ENCODE measurements around the gene BMI1. TPM values are rescaled to one million over a fixed set of nuclear protein-coding genes. Genes with fewer than 3 reads are reported as not detected.
A peak's percentile ranks its signal among the peaks of the same experiment; 100 is the strongest.
"Not testable (repeated sequence)": the region's sequence is repeated elsewhere in the genome, so short reads cannot be mapped to it uniquely, and the experiment has no call there.

The BMI1 gene
- total RNA-seq, 2 experiments from 2014 or later = 26.2 to 26.4 TPM

DNA sequence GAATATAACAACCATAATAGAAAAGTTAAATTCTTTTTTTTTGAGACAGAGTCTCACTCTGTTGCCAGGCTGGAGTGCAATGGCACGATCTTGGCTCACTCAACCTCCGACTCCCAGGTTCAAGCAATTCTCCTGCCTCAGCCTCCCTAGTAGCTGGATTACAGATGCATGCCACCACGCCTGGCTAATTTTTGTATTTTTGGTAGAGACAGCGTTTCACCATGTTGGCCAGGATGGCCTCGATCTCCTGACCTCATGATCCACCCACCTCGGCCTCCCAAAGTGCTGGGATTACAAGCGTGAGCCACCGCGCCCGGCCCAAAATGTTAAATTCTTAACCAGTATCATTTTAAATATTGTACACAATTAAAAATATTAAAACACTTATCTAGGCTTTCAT, 10.9 kb upstream of the BMI1 start:
- H3K36me3 Mint-ChIP-seq (ENCODE audit: low read depth); H3K9me3 Mint-ChIP-seq (ENCODE audit: insufficient read depth); H3K27ac Mint-ChIP-seq; H3K4me1 Mint-ChIP-seq (ENCODE audit: low read depth); H3K4me3 Mint-ChIP-seq; DNase-seq; ATAC-seq: not testable (repeated sequence)
- POLR2A ChIA-PET = interaction anchor here (0.7 kb wide), 2 partner anchors 33 to 81 kb away, joined by 3 read pairs; no protein-coding TSS in a partner anchor
- CTCF ChIA-PET = interaction anchor here (1.8 kb wide), 1 partner anchor 10 kb away, joined by 5 read pairs; no protein-coding TSS in a partner anchor
- H3K27me3 Mint-ChIP-seq (ENCODE audit: low read depth) = peaks cover 16% of the 10 kb centered on the region

DNA sequence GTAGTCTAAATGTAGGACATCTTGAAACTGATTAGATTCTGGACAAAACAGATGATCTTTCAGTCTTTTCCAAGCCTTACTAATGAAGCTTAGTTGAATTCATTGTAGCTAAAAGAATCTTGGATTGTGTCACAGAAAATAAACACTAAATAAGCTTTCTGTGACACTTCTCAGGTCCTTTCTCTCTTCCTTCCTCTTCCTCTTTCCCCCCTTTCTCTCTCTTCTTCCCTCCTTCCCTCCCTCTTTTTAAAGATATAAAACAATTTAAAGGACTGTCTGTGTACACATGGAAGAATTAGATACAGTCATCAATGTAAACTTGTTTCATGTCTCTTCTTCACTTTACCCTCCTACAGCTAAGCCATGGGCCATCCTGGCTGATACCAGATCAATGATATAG, 10.0 kb upstream of the BMI1 start:
- ATAC-seq (no peak), DNase-seq (no peak)
- Mint-ChIP-seq H3K27me3 (ENCODE audit: low read depth) (peaks cover 14% of the 10 kb centered on the region), H3K27ac (no peak overlapping the region), H3K4me1 (ENCODE audit: low read depth) (peaks cover 12% of the 10 kb centered on the region), H3K36me3 (ENCODE audit: low read depth) (no peaks in the 10 kb centered on the region), H3K4me3 (no peak overlapping the region), H3K9me3 (ENCODE audit: insufficient read depth) (no peaks in the 10 kb centered on the region)
- ChIA-PET CTCF (interaction anchor here (1.8 kb wide), 1 partner anchor 9 kb away, joined by 5 read pairs; no protein-coding TSS in a partner anchor), POLR2A (no interaction called here)

DNA sequence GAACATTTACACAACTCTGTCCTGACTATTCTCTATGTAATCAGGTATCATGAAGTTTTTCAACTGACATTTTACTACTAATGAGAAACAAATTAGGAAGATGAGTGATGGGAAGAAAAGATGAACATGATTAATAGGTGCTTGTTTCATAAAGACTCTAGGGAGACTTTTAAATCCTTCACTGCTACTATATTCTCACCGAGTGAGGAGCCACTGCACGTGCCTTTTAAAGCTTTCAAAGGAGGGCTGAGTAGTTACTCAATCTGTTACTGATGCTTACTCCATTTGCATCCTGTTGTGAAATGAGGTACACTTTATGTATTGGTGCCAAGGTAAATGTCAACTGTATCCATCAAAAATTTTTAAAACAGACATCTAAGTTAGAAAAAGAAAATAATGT, 6.0 kb upstream of the BMI1 start:
- no peak for ATAC-seq
- POLR2A ChIA-PET = interaction anchor here (2.0 to 2.5 kb wide), 4 partner anchors 10 to 311 kb away, joined by 8 to 20 read pairs (median 14); partner anchors contain the start of gene DNAJC1
- no peak overlapping the region for H3K27ac Mint-ChIP-seq

DNA sequence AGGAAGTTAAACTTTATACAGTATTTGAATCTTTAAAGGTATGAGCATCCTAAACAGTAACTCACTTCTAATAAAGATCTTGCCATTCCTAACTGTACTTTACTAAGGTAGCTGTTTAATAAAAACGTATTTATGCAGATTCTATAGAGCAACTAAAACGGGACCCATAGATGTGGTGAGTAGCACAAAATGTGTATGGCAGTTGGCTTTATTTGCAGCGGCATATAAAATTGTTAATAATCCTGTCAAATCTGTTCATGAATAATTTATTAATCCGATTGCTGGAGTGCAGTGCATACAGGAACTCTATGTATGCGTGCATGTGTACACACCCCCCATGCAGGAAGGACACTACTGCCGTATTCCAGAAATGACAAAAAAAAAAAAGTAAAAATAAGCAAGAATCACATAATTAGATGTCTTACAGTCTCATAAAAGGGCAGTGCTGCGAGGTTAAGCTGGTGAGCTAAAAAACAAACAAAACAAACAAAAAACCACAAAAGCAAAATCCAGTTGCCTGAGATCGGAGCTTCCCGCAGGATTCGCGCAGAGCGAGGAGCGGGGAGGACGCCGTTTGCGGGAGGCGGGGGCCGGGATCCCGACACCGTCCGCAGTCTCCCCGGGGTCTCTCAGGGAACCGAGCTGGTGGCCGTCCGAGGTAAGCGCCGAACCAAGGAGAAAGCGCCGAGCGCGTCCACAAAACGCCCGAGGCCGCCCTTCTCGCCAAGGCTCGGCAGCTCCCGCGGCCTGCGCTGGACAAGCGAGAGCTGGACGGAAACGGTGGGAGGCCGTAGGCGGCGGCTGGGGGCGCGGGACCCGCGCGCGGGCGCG, 5.2 kb upstream of the BMI1 start:
- ChIA-PET POLR2A (interaction anchor here (0.6 to 2.5 kb wide), 13 partner anchors 8 to 951 kb away, joined by 3 to 20 read pairs (median 4); partner anchors contain the start of gene DNAJC1), CTCF (interaction anchor here (0.8 to 2.4 kb wide), 14 partner anchors 9 to 322 kb away, joined by 3 to 9 read pairs (median 3); partner anchors contain the start of gene DNAJC1)

More for the DNA sequence above, 6.0 kb upstream of the BMI1 start:
- no peak for DNase-seq
- CTCF ChIA-PET = interaction anchor here (1.0 to 2.4 kb wide), 4 partner anchors 17 to 84 kb away, joined by 3 to 8 read pairs (median 4); no protein-coding TSS in a partner anchor
- Mint-ChIP-seq H3K4me1 (ENCODE audit: low read depth) (peaks cover 33% of the 10 kb centered on the region), H3K9me3 (ENCODE audit: insufficient read depth) (no peaks in the 10 kb centered on the region), H3K36me3 (ENCODE audit: low read depth) (peaks cover 10% of the 10 kb centered on the region), H3K4me3 (peak overlapping the region; percentile 83), H3K27me3 (ENCODE audit: low read depth) (peaks cover 10% of the 10 kb centered on the region)

DNA sequence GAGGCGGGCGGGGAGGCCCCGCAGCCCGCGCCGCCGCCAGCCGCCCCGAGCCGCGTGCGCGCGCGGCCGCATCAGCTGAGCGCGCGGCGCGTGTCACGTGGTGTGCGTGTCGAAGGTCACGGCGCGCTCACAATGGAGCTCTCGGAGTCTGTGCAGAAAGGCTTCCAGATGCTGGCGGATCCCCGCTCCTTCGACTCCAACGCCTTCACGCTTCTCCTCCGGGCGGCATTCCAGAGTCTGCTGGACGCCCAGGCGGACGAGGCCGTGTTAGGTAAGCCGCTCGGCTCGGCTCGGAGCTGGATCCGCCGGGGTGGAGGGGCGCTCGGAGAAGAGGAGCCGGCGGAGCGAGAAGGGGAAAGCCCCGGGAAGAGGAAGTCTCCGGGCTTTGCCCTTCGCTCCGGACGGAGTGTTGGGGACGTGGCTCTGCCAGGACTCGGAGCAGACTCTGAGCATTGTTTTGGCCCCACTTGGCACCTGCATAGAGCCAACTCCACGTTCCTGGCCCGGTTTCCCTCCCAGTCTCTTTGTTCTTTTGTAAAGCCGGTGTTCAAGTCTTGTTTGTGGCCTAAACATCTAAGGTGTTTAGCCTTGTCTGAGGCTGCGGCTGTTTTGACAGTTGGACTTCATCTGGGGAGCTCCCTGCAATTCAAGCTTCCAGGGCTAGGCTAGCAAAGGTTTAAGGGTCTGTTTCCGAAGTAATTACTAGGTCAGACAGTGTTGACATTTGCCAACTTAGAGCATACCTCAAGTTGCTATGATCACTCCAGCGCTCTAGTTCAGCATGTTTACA, 4.4 kb upstream of the BMI1 start, which contains the start of gene COMMD3:
COMMD3 (plus strand) TSS at position 103 of the 790 bp plus-strand sequence; CDS start at position 133, 30 bp downstream.
- Mint-ChIP-seq H3K4me3 (peak within 1 kb of the TSS; percentile 88), H3K9me3 (ENCODE audit: insufficient read depth) (no peaks in the 10 kb centered on the region), H3K4me1 (ENCODE audit: low read depth) (peaks cover 36% of the 10 kb centered on the region), H3K36me3 (ENCODE audit: low read depth) (peaks cover 13% of the 10 kb centered on the region), H3K27me3 (ENCODE audit: low read depth) (peaks cover 14% of the 10 kb centered on the region), H3K27ac (peak within 1 kb of the TSS; percentile 87)
- DNase-seq (peak; percentile 84), ATAC-seq (peak; percentile 79)
- ChIA-PET CTCF (interaction anchor here (0.6 to 2.4 kb wide), 14 partner anchors 8 to 323 kb away, joined by 3 to 9 read pairs (median 3); partner anchors contain the start of gene DNAJC1), POLR2A (interaction anchor here (0.6 to 2.5 kb wide), 15 partner anchors 8 to 784 kb away, joined by 3 to 20 read pairs (median 4); partner anchors contain the start of gene DNAJC1)

More for the DNA sequence above, 5.2 kb upstream of the BMI1 start:
- DNase-seq (no peak), ATAC-seq (peak; percentile 35)
- H3K27ac Mint-ChIP-seq = peak overlapping the region; percentile 75
- H3K4me3 Mint-ChIP-seq = peak overlapping the region; percentile 83
- peaks cover 13% of the 10 kb centered on the region for H3K36me3 Mint-ChIP-seq (ENCODE audit: low read depth)
- H3K4me1 Mint-ChIP-seq (ENCODE audit: low read depth) = peaks cover 36% of the 10 kb centered on the region
- peaks cover 14% of the 10 kb centered on the region for H3K27me3 Mint-ChIP-seq (ENCODE audit: low read depth)
- H3K9me3 Mint-ChIP-seq (ENCODE audit: insufficient read depth) = no peaks in the 10 kb centered on the region

DNA sequence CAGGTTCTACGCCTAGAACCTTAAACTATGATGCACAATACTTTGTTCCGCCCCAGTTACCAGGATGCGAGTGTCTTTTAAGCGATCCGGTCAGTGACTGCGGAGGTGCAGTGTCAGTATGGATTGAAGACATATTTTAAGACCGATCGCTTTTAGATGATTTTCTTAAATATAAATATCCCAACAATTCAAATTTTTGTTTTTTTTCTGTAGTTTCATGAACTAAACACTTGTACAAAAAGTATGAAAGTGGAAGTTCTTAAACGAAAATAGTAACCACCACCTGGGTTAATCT, 3.9 kb upstream of the BMI1 start:
- H3K4me3 Mint-ChIP-seq = peak overlapping the region; percentile 88
- H3K27me3 Mint-ChIP-seq (ENCODE audit: low read depth) = peaks cover 16% of the 10 kb centered on the region
- peaks cover 15% of the 10 kb centered on the region for H3K36me3 Mint-ChIP-seq (ENCODE audit: low read depth)
- peaks cover 36% of the 10 kb centered on the region for H3K4me1 Mint-ChIP-seq (ENCODE audit: low read depth)
- H3K27ac Mint-ChIP-seq = peak overlapping the region; percentile 87
- no peaks in the 10 kb centered on the region for H3K9me3 Mint-ChIP-seq (ENCODE audit: insufficient read depth)
- DNase-seq (no peak), ATAC-seq (no peak)
- ChIA-PET POLR2A (interaction anchor here (0.7 to 2.5 kb wide), 10 partner anchors 8 to 784 kb away, joined by 3 to 20 read pairs (median 6); partner anchors contain the start of gene DNAJC1), CTCF (interaction anchor here (1.0 to 1.7 kb wide), 4 partner anchors 9 to 314 kb away, joined by 3 to 9 read pairs (median 4); partner anchors contain the start of gene DNAJC1)

DNA sequence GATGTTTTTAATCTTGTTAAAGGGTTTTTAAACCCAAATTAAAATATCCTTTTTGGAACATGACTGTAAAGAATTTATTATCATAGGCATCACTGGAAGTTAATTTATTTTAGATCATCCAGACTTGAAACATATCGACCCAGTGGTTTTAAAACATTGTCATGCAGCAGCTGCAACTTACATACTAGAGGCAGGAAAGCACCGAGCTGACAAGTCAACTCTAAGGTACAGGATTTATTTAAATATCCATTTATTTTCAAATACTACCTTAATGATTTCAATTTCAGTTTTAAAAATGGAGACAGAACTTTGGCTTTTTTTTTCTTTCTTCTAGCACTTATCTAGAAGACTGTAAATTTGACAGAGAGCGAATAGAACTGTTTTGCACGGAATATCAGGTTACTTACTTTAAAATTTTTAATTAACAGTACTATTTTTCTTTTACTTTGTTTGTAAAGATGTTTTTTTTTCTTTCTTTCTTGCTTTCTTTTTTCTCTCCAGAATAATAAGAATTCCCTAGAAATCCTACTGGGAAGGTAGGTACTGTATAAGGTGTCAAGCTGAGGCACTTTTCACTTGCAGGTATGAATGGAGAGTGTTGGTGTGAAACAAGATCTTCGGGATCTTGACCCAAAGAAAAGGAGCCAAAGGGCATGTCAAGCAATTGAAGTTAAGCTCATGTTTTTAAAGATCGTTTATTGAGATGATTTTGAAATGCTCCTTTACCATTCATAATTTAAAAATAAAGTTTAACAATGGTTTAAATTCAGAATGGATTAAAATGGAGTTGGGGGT, 2.9 kb upstream of the BMI1 start:
- CTCF ChIA-PET = interaction anchor here (0.7 kb wide), 2 partner anchors 27 to 84 kb away, joined by 3 read pairs; partner anchors contain the start of gene SPAG6
- Mint-ChIP-seq H3K4me3 (peak overlapping the region; percentile 25), H3K4me1 (ENCODE audit: low read depth) (peaks cover 44% of the 10 kb centered on the region)

DNA sequence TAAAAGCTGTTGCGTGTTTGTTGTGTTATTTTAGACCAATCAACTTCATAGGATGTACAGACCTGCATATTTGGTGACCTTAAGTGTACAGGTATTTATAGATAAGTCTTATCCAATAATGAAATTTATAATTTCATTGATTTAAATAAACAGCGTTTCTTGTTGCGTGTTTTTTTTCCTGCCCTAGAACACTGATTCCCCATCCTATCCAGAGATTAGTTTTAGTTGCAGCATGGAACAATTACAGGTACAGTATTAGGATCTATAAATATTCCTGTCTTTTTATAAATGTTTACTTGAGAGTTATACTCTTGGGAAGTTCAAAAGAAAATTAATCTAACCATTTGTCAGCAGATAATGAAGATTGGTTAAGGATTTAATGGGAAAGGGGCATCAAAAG, 2.1 kb upstream of the BMI1 start:
- no peak overlapping the region for H3K4me3 Mint-ChIP-seq
- H3K4me1 Mint-ChIP-seq (ENCODE audit: low read depth) = peaks cover 51% of the 10 kb centered on the region
- H3K36me3 Mint-ChIP-seq (ENCODE audit: low read depth) = peaks cover 24% of the 10 kb centered on the region
- H3K27ac Mint-ChIP-seq = no peak overlapping the region
- CTCF ChIA-PET = interaction anchor here (0.7 to 1.5 kb wide), 2 partner anchors 85 to 670 kb away, joined by 3 read pairs; no protein-coding TSS in a partner anchor
- H3K27me3 Mint-ChIP-seq (ENCODE audit: low read depth) = peaks cover 32% of the 10 kb centered on the region
- DNase-seq = no peak
- POLR2A ChIA-PET = interaction anchor here (1.1 to 1.8 kb wide), 3 partner anchors 90 to 118 kb away, joined by 3 to 5 read pairs (median 5); no protein-coding TSS in a partner anchor
- no peak for ATAC-seq
- H3K9me3 Mint-ChIP-seq (ENCODE audit: insufficient read depth) = no peaks in the 10 kb centered on the region

More for the DNA sequence above, 2.9 kb upstream of the BMI1 start:
- DNase-seq (no peak), ATAC-seq (no peak)
- Mint-ChIP-seq H3K9me3 (ENCODE audit: insufficient read depth) (no peaks in the 10 kb centered on the region), H3K36me3 (ENCODE audit: low read depth) (peaks cover 24% of the 10 kb centered on the region), H3K27ac (no peak overlapping the region), H3K27me3 (ENCODE audit: low read depth) (peaks cover 24% of the 10 kb centered on the region)
- POLR2A ChIA-PET = interaction anchor here (0.7 to 1.3 kb wide), 3 partner anchors 52 to 119 kb away, joined by 3 to 5 read pairs (median 4); no protein-coding TSS in a partner anchor

DNA sequence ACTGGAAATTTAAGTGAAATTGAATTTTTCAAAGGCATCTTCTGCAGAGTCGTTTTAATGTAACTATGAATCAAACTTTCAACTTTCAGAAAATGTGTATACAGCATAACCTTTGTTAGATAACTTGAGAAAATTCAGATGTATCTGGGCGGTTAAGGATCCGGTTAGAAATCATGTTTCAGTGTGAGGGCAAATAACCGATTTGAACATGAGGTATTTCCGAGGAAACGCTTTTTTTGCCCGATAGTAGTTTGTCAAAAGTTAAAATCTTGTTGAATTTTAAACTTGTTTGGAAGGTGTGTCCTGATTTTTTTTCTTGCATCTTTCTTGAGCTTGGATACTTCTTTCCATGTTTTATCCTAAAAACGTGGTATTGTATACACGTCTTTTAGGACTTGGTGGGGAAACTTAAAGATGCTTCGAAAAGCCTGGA, 1.3 kb upstream of the BMI1 start:
- peaks cover 24% of the 10 kb centered on the region for H3K36me3 Mint-ChIP-seq (ENCODE audit: low read depth)
- ATAC-seq (no peak), DNase-seq (no peak)
- ChIA-PET CTCF (interaction anchor here (0.8 to 1.5 kb wide), 6 partner anchors 10 to 670 kb away, joined by 3 to 5 read pairs (median 4); no protein-coding TSS in a partner anchor), POLR2A (interaction anchor here (1.1 to 1.8 kb wide), 2 partner anchors 16 to 117 kb away, joined by 3 to 5 read pairs; no protein-coding TSS in a partner anchor)
- H3K4me3 Mint-ChIP-seq = peak overlapping the region; percentile 82
- no peaks in the 10 kb centered on the region for H3K9me3 Mint-ChIP-seq (ENCODE audit: insufficient read depth)
- peaks cover 59% of the 10 kb centered on the region for H3K4me1 Mint-ChIP-seq (ENCODE audit: low read depth)
- peak overlapping the region; percentile 88 for H3K27ac Mint-ChIP-seq
- peaks cover 40% of the 10 kb centered on the region for H3K27me3 Mint-ChIP-seq (ENCODE audit: low read depth)

DNA sequence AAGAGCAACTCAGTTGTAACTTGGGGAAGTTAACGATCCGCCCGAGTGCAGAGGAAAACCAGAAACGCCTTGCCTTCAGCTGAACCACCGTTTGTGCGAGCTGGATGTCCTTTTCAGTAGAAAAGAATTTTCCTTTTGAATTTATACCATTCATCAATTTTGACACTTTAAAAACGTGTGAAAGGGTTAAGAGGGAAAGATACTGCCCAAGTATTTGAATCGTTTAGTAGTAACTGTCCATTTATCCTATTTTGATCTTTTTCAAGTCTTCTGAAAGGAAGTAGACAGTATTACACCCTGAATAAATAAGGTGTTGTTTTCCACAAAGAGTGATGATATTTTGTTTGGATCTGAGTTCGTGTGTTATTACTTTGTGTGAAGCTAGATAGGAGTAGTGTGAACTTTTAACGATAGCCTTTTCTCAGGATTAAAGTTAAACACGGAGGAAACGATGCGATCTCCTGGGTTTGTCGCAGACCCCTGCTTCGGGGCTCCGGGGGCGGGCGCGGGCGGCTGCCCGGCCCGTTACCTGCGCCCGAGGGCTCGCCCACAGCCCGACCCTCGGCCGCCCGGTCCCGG, 830 bp upstream of the BMI1 start:
- ChIA-PET CTCF (interaction anchor here (0.8 to 1.5 kb wide), 6 partner anchors 10 to 669 kb away, joined by 3 to 5 read pairs (median 4); no protein-coding TSS in a partner anchor), POLR2A (interaction anchor here (1.1 to 1.8 kb wide), 2 partner anchors 15 to 117 kb away, joined by 3 to 5 read pairs; no protein-coding TSS in a partner anchor)
- H3K4me1 Mint-ChIP-seq (ENCODE audit: low read depth) = peaks cover 60% of the 10 kb centered on the region
- peaks cover 41% of the 10 kb centered on the region for H3K27me3 Mint-ChIP-seq (ENCODE audit: low read depth)
- ATAC-seq (no peak), DNase-seq (no peak)
- H3K9me3 Mint-ChIP-seq (ENCODE audit: insufficient read depth) = no peaks in the 10 kb centered on the region
- peak overlapping the region; percentile 82 for H3K4me3 Mint-ChIP-seq
- H3K27ac Mint-ChIP-seq = peak overlapping the region; percentile 88
- H3K36me3 Mint-ChIP-seq (ENCODE audit: low read depth) = peaks cover 24% of the 10 kb centered on the region
